LNCaP clone FGC (cell line): ENCODE data around the gene NDRG3.

Source experiments
- DNase-seq: peaks from one replicate; pipeline ENCODE4 v3.0.0-alpha.2; 2011; ENCODE audit warnings: low read depth
- H3K4me3 ChIP-seq: 2 replicates; pipeline ENCODE4 v1.5.1; 2011; ENCODE audit warnings: mild to moderate bottlenecking, low read depth, low read length, control low read depth
- CTCF ChIP-seq: IDR thresholded peaks from 2 replicates; pipeline ENCODE4 v1.5.1; 2012; ENCODE audit warnings: mild to moderate bottlenecking; ENCODE audit not compliant: control insufficient read depth, insufficient read depth; ENCODE audit errors: extremely low read depth

Gene NDRG3

GRCh38 chr20:36728986-36729385, 16.9 kb downstream of the NDRG3 start:
- TF ChIP-seq CTCF = no peak
- no peak overlapping the region for H3K4me3 ChIP-seq
- DNase-seq = no peak

- DNase-seq = no peak
- H3K4me3 ChIP-seq = no peak overlapping the region
- no peak for TF ChIP-seq CTCF
Measured at GRCh38 chr20:36726168-36726567, 19.7 kb downstream of the NDRG3 start.

GRCh38 chr20:36720510-36720909, 25.4 kb downstream of the NDRG3 start:
- H3K4me3 ChIP-seq = no peak overlapping the region
- no peak for TF ChIP-seq CTCF
- DNase-seq = no peak

GRCh38 chr20:36717657-36718056, 28.2 kb downstream of the NDRG3 start:
- TF ChIP-seq CTCF = 0 out of 2 replicates have a peak, but pooled peaks have one; percentile 10
- no peak for DNase-seq
- H3K4me3 ChIP-seq = no peak overlapping the region

GRCh38 chr20:36717021-36717420, 28.9 kb downstream of the NDRG3 start:
- no peak for TF ChIP-seq CTCF
- H3K4me3 ChIP-seq = no peak overlapping the region
- no peak for DNase-seq

GRCh38 chr20:36712775-36713174, 33.1 kb downstream of the NDRG3 start:
- no peak for TF ChIP-seq CTCF
- no peak for DNase-seq
- no peak overlapping the region for H3K4me3 ChIP-seq

- no peak for TF ChIP-seq CTCF
- H3K4me3 ChIP-seq = no peak overlapping the region
- no peak for DNase-seq
Measured at GRCh38 chr20:36709126-36709525, 36.8 kb downstream of the NDRG3 start.
